Uterus (tissue), 4 donors: Measurements from ENCODE around the gene SERPINB8. TPM values are rescaled to one million over a fixed set of nuclear protein-coding genes. Genes with fewer than 3 reads are reported as not detected.

ENCODE experiments used
- DNase-seq, 2 donors: peaks; one replicate each; pipeline ENCODE4 v3.0.0-alpha.2; 2019 to 2020
- H3K27ac ChIP-seq, 2 donors: fragments of 200-600 bp; sonication (generic); 1 replicate in 1 of 2; 2 replicates in 1 of 2; pipeline ENCODE4 v1.5.1; 2016 to 2018
- H3K27me3 ChIP-seq, 2 donors: fragments of 200-600 bp; sonication (generic); one replicate each; pipeline ENCODE4 v1.5.1; 2018 to 2019; ENCODE audit warnings: control low read depth in 1 of 2
- H3K36me3 ChIP-seq, 2 donors: fragments of 200-600 bp; sonication (generic); one replicate each; pipeline ENCODE4 v1.5.1; 2019; ENCODE audit warnings: control low read depth in 1 of 2
- H3K4me1 ChIP-seq, 2 donors: fragments of 200-600 bp; sonication (generic); one replicate each; pipeline ENCODE4 v1.5.1; 2018 to 2019; ENCODE audit warnings: control low read depth in 1 of 2
- H3K4me3 ChIP-seq, 2 donors: fragments of 200-600 bp; sonication (generic); 1 replicate in 1 of 2; 2 replicates in 1 of 2; pipeline ENCODE4 v1.5.1; 2018 to 2019; ENCODE audit warnings: mild to moderate bottlenecking in 1 of 2
- H3K9me3 ChIP-seq, 2 donors: fragments of 200-600 bp; sonication (generic); one replicate each; pipeline ENCODE4 v1.5.1; 2019; ENCODE audit warnings: control low read depth in 1 of 2
- POLR2A ChIP-seq, 2 donors: fragments of 450-650 bp; IDR thresholded peaks; one replicate each; pipeline ENCODE4 v1.6.1; 2016; ENCODE audit warnings: antibody characterized with exemption in 2 of 2, mild to moderate bottlenecking in 1 of 2, moderate library complexity in 1 of 2
- intact Hi-C: fragments of 100-400 bp; cut with DNase I; formaldehyde crosslinking; loops from one replicate; pipeline ENCODE4 v1.15.1; 2023; ENCODE audit warnings: low total_unique reads
- total RNA-seq, 4 donors: library from RNA; depleted of rRNA in 3 of 4; stranded (reverse); fragments of >200 nt in 3 of 4; gene quantifications; one replicate each; pipeline versions ENCODE4 v1.1.0 to v1.2.4, GENCODE V29; 2014 to 2023
- TF ChIP-seq, protein P1 (sequence below), 4 experiments: fragments of 200-600 bp in 2 of 4; fragments of 450-650 bp in 2 of 4; sonication (generic) in 2 of 4; IDR thresholded peaks; one replicate each; pipeline ENCODE4 v1.5.1; 2016 to 2019; ENCODE audit warnings: antibody characterized with exemption in 4 of 4, mild to moderate bottlenecking in 2 of 4, moderate library complexity in 1 of 4
- donor health status: DM: yes; HTN: yes; CAD: no.

The SERPINB8 gene
- total RNA-seq, 4 donors from 2014 or later: 2.3 to 15.0 (median 7.0) TPM

DNA sequence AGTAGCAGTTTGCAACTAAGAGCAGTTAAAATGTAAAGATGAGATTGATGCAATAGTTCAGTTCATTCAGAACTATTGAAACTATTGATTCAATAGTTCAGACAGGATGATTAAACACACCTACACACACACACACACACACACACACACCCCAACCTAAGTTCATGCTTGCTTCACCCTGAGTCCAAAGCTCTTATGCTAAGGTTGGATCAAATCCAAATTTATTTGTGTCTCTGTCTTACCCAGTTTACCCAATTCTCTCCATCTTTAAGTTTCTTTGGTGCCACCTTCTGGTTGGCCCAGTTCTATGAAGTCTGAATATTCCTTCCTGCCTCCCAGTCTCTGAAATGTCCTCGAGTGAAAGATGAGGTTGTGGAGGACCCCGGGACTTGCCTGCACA is 5.1 kb downstream of the SERPINB8 start:
- no peaks in the 10 kb centered on the region for H3K27me3 ChIP-seq
- no peak overlapping the region for H3K27ac ChIP-seq
- H3K4me3 ChIP-seq: no peak overlapping the region
- H3K9me3 ChIP-seq: no peaks in the 10 kb centered on the region
- intact Hi-C loops: no loop called here
- TF ChIP-seq, protein P1, sequence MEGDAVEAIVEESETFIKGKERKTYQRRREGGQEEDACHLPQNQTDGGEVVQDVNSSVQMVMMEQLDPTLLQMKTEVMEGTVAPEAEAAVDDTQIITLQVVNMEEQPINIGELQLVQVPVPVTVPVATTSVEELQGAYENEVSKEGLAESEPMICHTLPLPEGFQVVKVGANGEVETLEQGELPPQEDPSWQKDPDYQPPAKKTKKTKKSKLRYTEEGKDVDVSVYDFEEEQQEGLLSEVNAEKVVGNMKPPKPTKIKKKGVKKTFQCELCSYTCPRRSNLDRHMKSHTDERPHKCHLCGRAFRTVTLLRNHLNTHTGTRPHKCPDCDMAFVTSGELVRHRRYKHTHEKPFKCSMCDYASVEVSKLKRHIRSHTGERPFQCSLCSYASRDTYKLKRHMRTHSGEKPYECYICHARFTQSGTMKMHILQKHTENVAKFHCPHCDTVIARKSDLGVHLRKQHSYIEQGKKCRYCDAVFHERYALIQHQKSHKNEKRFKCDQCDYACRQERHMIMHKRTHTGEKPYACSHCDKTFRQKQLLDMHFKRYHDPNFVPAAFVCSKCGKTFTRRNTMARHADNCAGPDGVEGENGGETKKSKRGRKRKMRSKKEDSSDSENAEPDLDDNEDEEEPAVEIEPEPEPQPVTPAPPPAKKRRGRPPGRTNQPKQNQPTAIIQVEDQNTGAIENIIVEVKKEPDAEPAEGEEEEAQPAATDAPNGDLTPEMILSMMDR (IDR thresholded peaks at IDR 0.05): no peak
- no peak for TF ChIP-seq POLR2A (IDR thresholded peaks at IDR 0.05)
- H3K36me3 ChIP-seq: no peaks in the 10 kb centered on the region
- DNase-seq: no peak
- no peaks in the 10 kb centered on the region for H3K4me1 ChIP-seq

DNA sequence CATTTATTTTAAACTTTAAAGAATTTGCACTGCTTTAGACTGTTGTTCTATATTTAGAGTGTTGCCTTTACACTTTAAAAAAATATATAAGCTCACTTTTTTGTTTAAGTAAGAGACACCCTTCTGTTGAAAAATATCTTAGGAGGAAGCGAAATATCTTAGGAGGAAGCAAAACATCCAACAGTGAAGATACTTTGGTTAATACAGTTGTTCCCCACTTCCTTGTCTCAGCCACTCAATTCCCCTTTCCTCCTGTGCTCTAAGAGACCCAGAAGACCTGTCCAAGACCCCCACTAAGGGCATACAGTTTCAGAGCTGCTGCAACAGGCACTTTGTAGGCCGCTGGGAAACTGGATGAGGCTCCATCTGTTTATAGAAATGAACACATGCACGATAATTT is 5.7 kb downstream of the SERPINB8 start:
- intact Hi-C loops: no loop called here
- Histone ChIP-seq H3K4me3 (no peak overlapping the region), H3K27me3 (no peaks in the 10 kb centered on the region), H3K9me3 (no peaks in the 10 kb centered on the region), H3K36me3 (no peaks in the 10 kb centered on the region), H3K27ac (no peak overlapping the region), H3K4me1 (no peaks in the 10 kb centered on the region)
- DNase-seq: no peak
- TF ChIP-seq, protein P1 (IDR thresholded peaks at IDR 0.05): no peak
- TF ChIP-seq POLR2A (IDR thresholded peaks at IDR 0.05): no peak

DNA sequence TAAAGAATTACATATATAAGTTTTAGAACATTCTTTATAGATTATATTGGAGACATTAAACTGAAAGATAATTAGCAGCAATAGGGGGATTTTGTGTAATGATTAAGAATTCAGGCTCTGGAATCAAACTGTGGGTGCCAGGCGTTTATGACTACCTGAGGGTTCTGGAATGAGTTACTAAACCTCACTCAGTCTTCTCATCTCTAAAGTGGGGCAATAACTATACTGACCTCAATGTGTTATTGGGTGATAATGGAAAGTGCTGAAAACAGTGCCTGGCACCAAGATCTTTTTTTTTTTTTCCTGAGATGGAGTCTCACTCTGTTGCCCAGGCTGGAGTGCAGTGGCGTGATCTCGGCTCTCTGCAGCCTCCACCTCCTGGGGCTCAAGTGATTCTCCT is 7.2 kb downstream of the SERPINB8 start:
- no peaks in the 10 kb centered on the region for H3K36me3 ChIP-seq
- no peaks in the 10 kb centered on the region for H3K9me3 ChIP-seq
- no peak overlapping the region for H3K27ac ChIP-seq
- no peaks in the 10 kb centered on the region for H3K4me1 ChIP-seq
- TF ChIP-seq POLR2A (IDR thresholded peaks at IDR 0.05): no peak
- TF ChIP-seq, protein P1 (IDR thresholded peaks at IDR 0.05): no peak
- intact Hi-C loops: no loop called here
- DNase-seq: no peak
- no peak overlapping the region for H3K4me3 ChIP-seq
- H3K27me3 ChIP-seq: no peaks in the 10 kb centered on the region

DNA sequence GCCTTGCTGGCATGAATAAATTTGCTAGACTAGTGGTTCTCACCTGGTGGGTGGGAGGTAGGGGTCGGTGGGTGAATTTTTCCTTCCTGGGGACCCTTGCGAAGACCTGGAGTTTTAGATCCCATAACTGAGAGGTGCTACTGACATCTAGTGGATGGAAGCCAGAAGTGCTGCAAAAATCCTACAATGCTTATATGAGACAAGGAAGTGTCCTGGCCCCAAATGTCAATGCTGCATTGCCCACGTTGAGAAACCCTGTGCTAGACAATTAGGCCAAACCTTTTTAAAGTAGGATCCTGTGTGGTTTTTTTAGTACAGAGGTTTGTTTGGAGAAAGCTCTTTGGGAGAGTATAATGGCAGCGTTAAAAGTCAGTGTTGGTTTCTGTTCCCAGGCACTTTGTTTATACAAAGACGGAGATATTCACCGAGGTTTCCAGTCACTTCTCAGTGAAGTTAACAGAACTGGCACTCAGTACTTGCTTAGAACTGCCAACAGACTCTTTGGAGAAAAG is 9.6 kb downstream of the SERPINB8 start:
- intact Hi-C loops: no loop called here
- no peaks in the 10 kb centered on the region for H3K9me3 ChIP-seq
- H3K27me3 ChIP-seq: no peaks in the 10 kb centered on the region
- peak overlapping the region in 1 of 2 donors; percentile 50 for H3K27ac ChIP-seq
- peak; percentile 35 to 50 for DNase-seq
- H3K4me1 ChIP-seq: no peaks in the 10 kb centered on the region
- TF ChIP-seq, protein P1 (IDR thresholded peaks at IDR 0.05): peak; percentile 67 to 82 (median 75)
- TF ChIP-seq POLR2A (IDR thresholded peaks at IDR 0.05): no peak
- peak overlapping the region in 1 of 2 donors; percentile 0 for H3K4me3 ChIP-seq
- no peaks in the 10 kb centered on the region for H3K36me3 ChIP-seq

DNA sequence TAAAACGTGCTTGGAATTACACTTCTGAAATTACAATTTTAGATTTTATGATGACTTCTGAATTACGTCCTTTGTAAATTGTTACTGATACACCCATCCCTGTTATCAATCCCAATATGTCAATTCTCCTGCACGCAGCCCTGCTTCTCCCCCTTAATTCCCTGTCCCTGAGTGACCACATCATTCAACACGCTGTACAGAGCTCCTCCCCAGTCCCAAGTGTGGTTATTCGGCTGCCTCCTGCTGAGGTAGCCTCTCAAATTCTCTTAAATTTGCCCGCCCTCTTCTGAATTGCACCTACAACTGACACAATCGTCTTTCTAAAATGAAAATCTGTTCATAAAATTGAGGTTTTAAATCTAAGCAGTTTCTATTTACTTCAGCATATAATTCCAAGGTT is 10.1 kb downstream of the SERPINB8 start:
- no peaks in the 10 kb centered on the region for H3K9me3 ChIP-seq
- DNase-seq: no peak
- TF ChIP-seq, protein P1 (IDR thresholded peaks at IDR 0.05): no peak
- TF ChIP-seq POLR2A (IDR thresholded peaks at IDR 0.05): no peak
- peak overlapping the region in 1 of 2 donors; percentile 0 for H3K4me3 ChIP-seq
- intact Hi-C loops: no loop called here
- peak overlapping the region in 1 of 2 donors; percentile 50 for H3K27ac ChIP-seq
- no peaks in the 10 kb centered on the region for H3K4me1 ChIP-seq
- H3K27me3 ChIP-seq: no peaks in the 10 kb centered on the region
- H3K36me3 ChIP-seq: peaks cover 0 to 4% of the 10 kb centered on the region in 2 donors
